ENCODE measurements around the gene TMEM143.

GRCh38 chr19:48379058-48379457 is 15.3 kb upstream of the TMEM143 start:
- TF ChIP-seq CTCF (IDR thresholded peaks at IDR 0.05; ENCODE audit: borderline replicate concordance, extremely low read depth, low read length, poor library complexity, severe bottlenecking) (no peak), EZH2 (IDR thresholded peaks at IDR 0.05; ENCODE audit: borderline replicate concordance, low read depth, low read length, severe bottlenecking) (no peak)

Data from DND-41 (cell line).